OCI-LY7 (cell line): ENCODE data around the gene HEXIM2. TPM values are rescaled to one million over a fixed set of nuclear protein-coding genes. Genes with fewer than 3 reads are reported as not detected.
A peak's percentile ranks its signal among the peaks of the same experiment; 100 is the strongest.

Experiments used
- BruUV-seq: library from RNA; stranded (reverse); fragments of 400-500 nt; replicated peaks from 2 replicates; lab custom pipeline; 2021; lab: Mats Ljungman, UMichigan
- CTCF ChIA-PET: fragments of 300-600 bp; sonication (Branson Sonifier 250); formaldehyde crosslinking; loops from one replicate; lab custom pipeline; 2022; ENCODE audit warnings: antibody characterized with exemption; ENCODE audit not compliant: unreplicated experiment; lab: Charles Lee
- POLR2A ChIA-PET: fragments of 300-600 bp; sonication (Branson Sonifier 250); formaldehyde crosslinking; loops from one replicate; lab custom pipeline; 2022; ENCODE audit warnings: antibody characterized with exemption; lab: Charles Lee
- DNase-seq: peaks from one replicate; pipeline ENCODE4 v3.0.0-alpha.2; 2015; ENCODE audit warnings: low spot score
- H2AFZ ChIP-seq: fragments of 200-600 bp; sonication (generic), shearing (Covaris generic); 2 replicates; pipeline ENCODE4 v1.6.1; 2014; ENCODE audit warnings: mild to moderate bottlenecking, antibody characterized with exemption, low read length, moderate library complexity
- H3K27ac ChIP-seq: fragments of 200-600 bp; sonication (generic); 2 replicates; pipeline ENCODE4 v1.5.1; 2014; ENCODE audit warnings: mixed run types, low read depth, mild to moderate bottlenecking, moderate library complexity, low read length, inconsistent platforms; ENCODE audit not compliant: poor library complexity, severe bottlenecking
- H3K36me3 ChIP-seq: fragments of 200-600 bp; sonication (generic); 2 replicates; pipeline ENCODE4 v1.6.1; 2014; ENCODE audit warnings: mild to moderate bottlenecking, antibody characterized with exemption, low read length, moderate library complexity, mixed read lengths; ENCODE audit not compliant: insufficient read depth
- H3K4me1 ChIP-seq: fragments of 200-600 bp; sonication (generic); 2 replicates; pipeline ENCODE4 v1.5.1; 2014; ENCODE audit warnings: mild to moderate bottlenecking, low read length; ENCODE audit not compliant: insufficient read depth, poor library complexity, severe bottlenecking
- H3K4me2 ChIP-seq: fragments of 200-600 bp; sonication (generic); 2 replicates; pipeline ENCODE4 v1.6.1; 2014; ENCODE audit warnings: mild to moderate bottlenecking, low read length
- H3K4me3 ChIP-seq: fragments of 200-600 bp; sonication (generic); 2 replicates; pipeline ENCODE4 v1.5.1; 2014; ENCODE audit warnings: mild to moderate bottlenecking, low read depth, low read length; ENCODE audit not compliant: poor library complexity, severe bottlenecking
- H3K79me2 ChIP-seq: fragments of 200-600 bp; sonication (generic); 2 replicates; pipeline ENCODE4 v1.6.1; 2016; ENCODE audit warnings: low read depth, mild to moderate bottlenecking, low read length, moderate library complexity, mixed read lengths; ENCODE audit not compliant: insufficient read depth
- H3K9me2 ChIP-seq: fragments of 200-600 bp; sonication (generic); 2 replicates; pipeline ENCODE4 v1.6.1; 2016; ENCODE audit warnings: mild to moderate bottlenecking, low read length, mixed read lengths; ENCODE audit not compliant: insufficient read depth
- H3K9me3 ChIP-seq: fragments of 200-600 bp; sonication (generic); 2 replicates; pipeline ENCODE4 v1.6.1; 2014; ENCODE audit warnings: mild to moderate bottlenecking, mixed run types, low read length, mixed read lengths
- H4K20me1 ChIP-seq: fragments of 200-600 bp; sonication (generic); 2 replicates; pipeline ENCODE4 v1.6.1; 2014; ENCODE audit warnings: mild to moderate bottlenecking, antibody characterized with exemption, low read length, moderate library complexity, mixed read lengths; ENCODE audit not compliant: insufficient read depth
- CTCF ChIP-seq: fragments of 200-600 bp; sonication (generic); conservative IDR thresholded peaks from 2 replicates; pipeline ENCODE4 v1.5.1; 2014; ENCODE audit warnings: mild to moderate bottlenecking, antibody characterized with exemption, low read length, moderate library complexity, mixed read lengths
- EZH2phosphoT487 ChIP-seq: fragments of 200-600 bp; sonication (generic); IDR thresholded peaks from 2 replicates; pipeline ENCODE4 v1.6.1; 2018; ENCODE audit warnings: low read depth, borderline replicate concordance, mild to moderate bottlenecking, mixed run types, antibody characterized with exemption, low read length, moderate library complexity, mixed read lengths
- intact Hi-C: fragments of 100-400 bp; cut with micrococcal nuclease; formaldehyde crosslinking; loops from one replicate; pipeline ENCODE4 v1.10.0; 2022; ENCODE audit not compliant: unreplicated experiment
- total RNA-seq, 2 experiments: library from RNA; depleted of rRNA in 1 of 2; stranded (reverse); fragments of >200 nt in 1 of 2; shearing (Covaris generic) in 1 of 2; gene quantifications; 2 replicates each; pipeline ENCODE4 v1.2.3, GENCODE V29; 2014 to 2022

Gene HEXIM2
- total RNA-seq, 2 experiments from 2014 or later, result 8.6 to 11.1 TPM

GRCh38 chr17:45197108-45197507, 35.4 kb downstream of the HEXIM2 start:
- ChIA-PET POLR2A (interaction anchor here (0.6 to 1.7 kb wide), 4 partner anchors 44 to 62 kb away, joined by 3 to 8 read pairs (median 4); partner anchors contain the start of genes ACBD4 and HEXIM1), CTCF (interaction anchor here (0.5 to 1.3 kb wide), 9 partner anchors 9 to 212 kb away, joined by 3 to 9 read pairs (median 3); partner anchors contain the start of gene ACBD4)
- Histone ChIP-seq H3K9me2 (no peaks in the 10 kb centered on the region), H3K4me1 (peaks cover 12% of the 10 kb centered on the region), H2AFZ (no peak overlapping the region), H3K79me2 (no peaks in the 10 kb centered on the region), H3K9me3 (no peaks in the 10 kb centered on the region), H3K4me3 (no peak overlapping the region), H3K36me3 (no peaks in the 10 kb centered on the region), H4K20me1 (no peaks in the 10 kb centered on the region), H3K4me2 (no peak overlapping the region), H3K27ac (no peak overlapping the region)
- TF ChIP-seq CTCF (no peak), EZH2phosphoT487 (no peak)
- no peak for DNase-seq
- intact Hi-C loops, result no loop called here
- BruUV-seq, result no TSS peak

- Histone ChIP-seq H2AFZ (peak overlapping the region; percentile 53), H3K9me2 (no peaks in the 10 kb centered on the region), H3K36me3 (no peaks in the 10 kb centered on the region), H3K4me2 (peak overlapping the region; percentile 31; the same call in 1 of the 2 replicates), H4K20me1 (no peaks in the 10 kb centered on the region), H3K79me2 (no peaks in the 10 kb centered on the region), H3K27ac (no peak overlapping the region), H3K9me3 (no peaks in the 10 kb centered on the region), H3K4me1 (peaks cover 12% of the 10 kb centered on the region), H3K4me3 (no peak overlapping the region)
- CTCF ChIA-PET, result interaction anchor here (0.6 to 1.3 kb wide), 8 partner anchors 13 to 212 kb away, joined by 3 to 9 read pairs (median 4); partner anchors contain the start of gene ACBD4
- POLR2A ChIA-PET, result interaction anchor here (0.6 to 1.7 kb wide), 5 partner anchors 44 to 62 kb away, joined by 3 to 8 read pairs (median 4); partner anchors contain the start of genes ACBD4 and HEXIM1
- no peak for TF ChIP-seq EZH2phosphoT487
- TF ChIP-seq CTCF, result peak; percentile 99
- DNase-seq, result peak; percentile 89
- intact Hi-C loops, result loop anchor here (1.0 kb wide), 2 partner anchors 48 to 62 kb away; partner anchors contain the start of gene ACBD4
- BruUV-seq, result no TSS peak
These were observed 36.1 kb downstream of the HEXIM2 start for GRCh38 chr17:45197555-45198334.
